Activated CD8-positive, alpha-beta memory T cell treated with anti-CD3 and anti-CD28 coated beads for 24 hours (primary cell): ENCODE measurements around the gene MAPK10.
"Not testable (repeated sequence)": the region's sequence is repeated elsewhere in the genome, so short reads cannot be mapped to it uniquely, and the experiment has no call there.

Experiments used
- DNase-seq: peaks from one replicate; pipeline ENCODE4 v3.0.0-alpha.2; 2020

Gene MAPK10

DNA sequence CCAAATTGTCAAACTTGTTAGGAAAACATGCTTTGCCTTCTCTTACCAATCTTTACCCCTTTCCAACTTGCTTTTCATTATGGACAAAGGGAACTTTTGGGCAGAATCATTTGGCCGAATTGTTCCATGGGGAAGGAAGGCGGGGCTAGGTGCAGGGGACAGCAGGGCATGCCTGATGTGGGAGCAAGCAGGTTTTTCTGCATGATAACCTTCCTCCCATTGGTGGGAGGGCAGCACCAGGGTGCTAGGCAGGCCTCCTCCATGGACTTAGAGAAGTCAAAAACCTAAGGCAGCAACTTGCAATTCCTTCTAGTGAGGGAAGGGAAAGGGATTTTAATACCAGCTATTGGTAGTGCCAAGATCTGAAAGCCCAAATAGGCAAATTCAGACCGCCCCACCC, 260.5 kb downstream of the MAPK10 start:
- DNase-seq: no peak

GRCh38 chr4:86098691-86099090, 261.2 kb downstream of the MAPK10 start:
- no peak for DNase-seq

- no peak for DNase-seq
Observed at GRCh38 chr4:86096373-86096772, 263.5 kb downstream of the MAPK10 start.

DNA sequence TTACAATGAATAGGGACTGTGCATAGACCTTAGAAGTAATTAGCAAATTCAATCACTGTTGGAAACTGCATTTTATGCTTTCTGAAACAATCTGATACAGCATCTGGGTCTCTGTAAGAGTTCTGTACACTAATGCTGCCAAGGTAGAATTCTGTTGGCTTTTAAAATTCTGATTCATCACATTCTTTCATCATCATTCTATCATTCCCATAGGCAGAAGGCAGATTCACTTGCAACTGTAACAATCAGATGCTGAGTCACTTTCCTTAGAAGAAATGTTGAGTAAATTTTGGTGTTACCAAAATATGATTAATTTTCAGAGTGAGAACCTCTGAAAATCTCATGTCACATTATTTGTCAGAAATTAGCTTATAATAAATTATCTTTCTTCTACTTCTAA, 267.2 kb downstream of the MAPK10 start:
- DNase-seq: no peak

DNA sequence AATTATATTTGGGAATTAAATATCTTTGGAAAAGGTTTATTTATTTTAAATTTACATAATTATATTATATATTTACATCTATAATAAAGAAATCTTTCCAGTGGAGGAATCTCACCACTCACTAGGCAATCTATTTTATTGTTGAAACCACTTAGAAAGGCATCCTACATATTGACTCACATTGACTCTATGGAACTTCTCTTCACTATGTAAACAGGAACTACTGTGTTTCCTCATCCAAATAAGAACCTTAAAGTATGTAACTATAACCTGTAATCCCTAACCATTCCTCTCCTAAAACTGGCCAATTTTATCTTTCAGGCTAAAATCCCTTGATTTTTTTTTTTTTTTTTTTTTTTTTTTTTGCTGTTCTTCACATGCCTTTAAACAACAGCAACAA, 268.7 kb downstream of the MAPK10 start:
- no peak for DNase-seq

DNA sequence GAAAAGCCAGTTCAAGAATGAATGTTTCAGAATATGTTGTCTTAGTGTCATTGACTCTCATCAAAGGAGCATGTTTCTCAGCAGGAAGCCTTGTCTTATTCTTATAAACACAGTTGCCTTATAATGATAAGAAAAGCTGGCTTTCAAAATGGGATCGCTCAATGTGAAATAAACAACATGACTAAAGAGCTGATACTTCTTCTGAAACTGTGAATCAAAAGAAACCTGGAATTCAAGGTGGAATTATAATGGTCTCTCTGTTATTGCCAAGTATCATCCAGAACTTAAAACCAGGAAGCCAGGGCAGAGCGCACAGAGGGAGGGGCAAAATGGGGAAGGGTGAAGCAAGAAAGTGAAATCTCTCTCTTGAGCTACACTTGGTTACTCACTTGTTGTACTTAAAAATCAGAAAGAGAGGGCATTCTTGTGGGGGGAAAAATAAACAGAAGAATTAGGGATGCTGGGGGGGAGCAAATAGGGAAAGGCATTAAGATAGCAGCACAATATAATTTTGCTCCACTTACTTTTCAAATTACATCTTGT, 270.0 kb downstream of the MAPK10 start:
- DNase-seq: no peak

DNA sequence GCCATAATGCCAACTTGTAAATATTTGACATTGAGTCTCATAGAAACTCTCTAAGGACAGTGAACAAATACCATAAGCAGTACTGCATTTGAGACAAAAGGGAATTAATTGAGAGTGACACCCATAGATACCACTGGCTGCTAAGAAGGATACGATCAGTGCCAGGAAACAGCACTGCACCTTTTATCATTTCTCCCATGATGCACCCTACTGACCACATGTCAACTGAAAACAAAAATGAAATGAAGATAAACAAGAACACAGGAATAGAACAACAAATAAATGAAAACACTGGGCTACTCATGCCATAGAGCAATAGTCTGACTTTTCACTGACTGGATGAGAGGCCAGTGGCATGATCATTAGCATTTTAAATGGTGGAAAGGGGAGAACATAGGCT, 270.8 kb downstream of the MAPK10 start:
- no peak for DNase-seq

GRCh38 chr4:86075796-86076195, 284.1 kb downstream of the MAPK10 start:
- DNase-seq: not testable (repeated sequence)

- DNase-seq: no peak
Observed at GRCh38 chr4:86060341-86060740, 299.5 kb downstream of the MAPK10 start.

DNA sequence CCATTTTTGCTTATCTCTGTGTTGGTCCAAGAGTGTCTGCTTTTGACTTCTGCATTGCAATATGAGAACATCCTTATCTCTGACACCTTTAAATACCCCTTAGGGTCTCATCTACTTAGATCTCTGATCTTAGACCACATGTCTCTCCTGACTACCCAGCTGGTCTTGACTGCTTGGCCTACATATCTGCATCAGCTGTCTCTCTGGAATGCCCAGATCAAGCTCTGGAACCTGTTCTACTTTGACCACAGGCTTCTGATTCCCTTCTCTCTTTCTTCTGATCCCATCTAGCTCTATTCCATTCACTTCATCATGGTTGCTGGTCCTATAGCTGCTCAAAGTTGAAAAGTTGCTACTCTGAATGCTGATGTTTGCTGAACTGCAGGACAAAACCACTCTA, 301.2 kb downstream of the MAPK10 start:
- no peak for DNase-seq

- DNase-seq: no peak
Observed at GRCh38 chr4:86055898-86056297, 304.0 kb downstream of the MAPK10 start.

- no peak for DNase-seq
Observed at GRCh38 chr4:86054286-86055032, 305.4 kb downstream of the MAPK10 start.

DNA sequence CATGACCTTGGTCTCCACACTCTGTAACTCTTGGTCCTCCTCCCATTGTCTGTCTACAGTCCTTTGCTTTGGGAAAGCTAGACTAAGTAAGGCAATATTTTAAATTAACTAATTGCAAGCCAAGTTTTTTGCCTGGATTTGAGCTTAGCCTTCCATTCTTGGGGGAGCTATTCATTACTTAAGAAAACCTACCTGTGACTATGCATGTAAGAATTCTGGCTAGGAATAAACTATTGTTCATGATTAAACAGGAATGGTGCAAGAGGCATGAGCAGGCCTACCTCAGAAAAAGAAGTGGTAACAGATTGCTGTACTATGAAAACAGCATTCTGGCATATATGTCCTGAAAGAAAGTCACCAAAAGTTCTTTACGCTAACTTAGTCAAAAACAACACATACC, 309.4 kb downstream of the MAPK10 start:
- DNase-seq: no peak

DNA sequence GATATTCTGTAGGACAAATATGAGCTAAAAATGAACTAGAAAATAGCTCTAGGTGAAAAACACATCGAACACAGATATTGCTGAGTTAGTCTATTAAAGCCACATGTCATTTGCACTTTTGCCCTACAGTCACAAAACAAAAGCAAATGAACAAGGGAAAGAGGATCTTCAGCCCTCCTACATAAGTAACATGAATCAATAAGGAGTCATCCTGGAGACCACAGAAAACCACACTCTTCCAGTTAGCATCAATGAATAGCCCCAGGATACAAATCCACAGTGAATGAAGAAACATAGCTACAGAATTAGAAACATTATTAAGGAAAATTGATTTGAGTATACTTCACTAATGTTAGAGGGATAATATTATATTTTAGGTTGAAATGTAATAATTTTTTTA, 311.4 kb downstream of the MAPK10 start:
- DNase-seq: no peak

DNA sequence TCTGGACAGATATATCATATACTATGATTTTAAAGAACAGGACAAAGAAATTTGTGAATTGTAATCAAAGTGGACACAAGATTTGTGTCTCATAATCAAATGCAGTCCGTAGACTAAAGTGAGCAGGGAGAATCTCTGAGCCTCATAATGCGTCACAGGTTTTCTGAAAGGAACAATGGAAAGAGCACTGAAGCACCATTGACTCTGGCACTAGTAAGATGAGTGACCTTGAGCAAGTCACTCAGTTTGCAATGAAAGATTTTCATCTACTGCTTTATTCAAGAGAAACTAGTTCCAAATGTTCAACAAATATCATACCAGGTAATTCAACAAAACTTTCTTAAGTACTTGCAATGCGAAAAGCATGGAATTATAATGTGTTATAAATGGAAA, 315.3 kb downstream of the MAPK10 start:
- no peak for DNase-seq

GRCh38 chr4:86043755-86044592, 315.9 kb downstream of the MAPK10 start:
- DNase-seq: no peak

DNA sequence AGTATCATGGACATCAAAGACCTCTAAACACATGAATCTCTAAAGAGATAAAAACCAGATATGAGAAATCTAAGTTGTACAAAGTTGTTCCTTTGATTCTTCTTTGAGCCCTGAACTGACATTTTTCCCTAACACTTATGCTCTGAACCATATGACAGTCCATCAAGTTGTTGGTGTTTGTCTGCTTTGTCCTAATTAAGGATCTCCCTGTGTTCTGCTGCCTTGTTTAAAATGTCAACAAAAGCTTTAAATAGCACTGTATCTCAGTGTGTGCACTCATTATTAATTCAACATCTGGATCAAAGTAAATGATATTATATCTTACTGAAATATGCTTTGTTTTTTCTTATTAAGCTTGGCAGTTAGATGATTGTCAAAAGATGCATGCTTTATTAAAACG, 321.8 kb downstream of the MAPK10 start:
- no peak for DNase-seq

GRCh38 chr4:86036736-86037135, 323.1 kb downstream of the MAPK10 start:
- DNase-seq: no peak

GRCh38 chr4:86035688-86036087, 324.2 kb downstream of the MAPK10 start:
- DNase-seq: no peak

DNA sequence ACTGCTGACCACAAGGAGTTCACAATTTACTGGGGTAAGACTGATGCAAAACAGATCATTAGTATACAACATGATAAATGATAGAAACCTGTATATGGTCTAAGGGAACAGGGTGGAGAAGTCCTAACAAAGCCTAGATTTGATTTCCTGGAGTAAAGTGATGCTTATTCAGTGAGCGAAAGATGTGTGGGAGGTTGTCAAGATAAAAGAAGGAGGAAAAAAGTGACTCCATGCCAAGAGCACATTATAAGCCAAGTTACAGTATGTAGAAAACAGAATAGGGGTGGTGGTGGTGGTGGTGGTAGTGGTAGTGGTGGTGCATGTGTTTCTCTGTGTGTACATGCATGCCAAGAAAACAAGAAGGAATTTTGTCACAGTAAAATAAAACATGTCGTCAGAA, 325.2 kb downstream of the MAPK10 start:
- DNase-seq: no peak

DNA sequence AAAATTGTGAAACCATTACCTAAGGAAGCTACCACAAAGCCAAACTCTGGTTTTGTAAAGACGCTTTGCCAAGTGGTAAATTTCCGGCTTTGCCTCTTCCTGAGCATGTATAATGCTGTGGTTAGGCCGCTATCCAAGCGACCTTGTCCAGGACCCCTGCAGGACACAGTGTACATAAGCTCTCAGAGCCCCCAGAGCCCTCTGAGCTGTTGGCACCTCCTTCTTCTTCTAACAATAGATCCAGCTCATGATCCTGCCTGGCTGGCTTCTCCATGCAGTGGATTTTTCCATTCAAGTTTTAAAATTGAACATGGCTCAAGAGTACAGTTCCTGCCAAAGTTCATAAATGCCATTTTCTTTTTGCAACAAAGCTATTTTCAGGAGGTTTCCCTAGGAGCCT, 326.7 kb downstream of the MAPK10 start:
- DNase-seq: no peak

DNA sequence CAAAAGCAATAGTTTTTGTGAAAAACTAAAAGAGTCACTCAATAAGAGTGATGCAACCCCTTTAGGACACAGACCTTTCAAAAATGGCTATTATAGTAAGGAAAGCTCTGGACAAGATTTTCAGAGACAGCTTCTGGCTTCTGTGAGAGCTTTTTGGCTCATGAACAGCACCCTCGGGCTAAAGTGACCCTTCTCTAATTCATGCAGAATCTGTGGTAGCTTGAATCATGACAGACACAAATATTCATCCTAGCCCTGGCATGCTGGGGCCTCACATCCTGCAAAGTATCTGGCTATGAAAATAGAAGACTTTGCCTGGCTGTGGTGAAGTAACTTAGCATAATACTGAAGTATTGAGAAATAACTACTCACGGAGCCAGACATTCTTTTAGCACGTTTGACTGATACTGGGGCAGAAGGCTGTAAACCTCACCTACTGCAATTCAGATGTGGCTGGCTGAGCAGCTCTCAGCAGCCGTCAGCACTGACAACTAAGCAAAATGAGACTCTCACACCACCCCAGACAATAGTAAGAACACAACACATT, 327.3 kb downstream of the MAPK10 start:
- DNase-seq: no peak

GRCh38 chr4:86031927-86032326, 327.9 kb downstream of the MAPK10 start:
- DNase-seq: no peak

- DNase-seq: no peak
Observed at GRCh38 chr4:86026720-86027119, 333.1 kb downstream of the MAPK10 start.
